Measurements from ENCODE around the gene TIAM2.
A peak's percentile ranks its signal among the peaks of the same experiment; 100 is the strongest.
"Not testable (repeated sequence)": the region's sequence is repeated elsewhere in the genome, so short reads cannot be mapped to it uniquely, and the experiment has no call there.

Gene TIAM2

GRCh38 chr6:155066921-155067680, 72.0 kb downstream of the TIAM2 start:
- DNase-seq: no peak

- DNase-seq: no peak
These were observed 73.0 kb downstream of the TIAM2 start for GRCh38 chr6:155067956-155068615.

DNA sequence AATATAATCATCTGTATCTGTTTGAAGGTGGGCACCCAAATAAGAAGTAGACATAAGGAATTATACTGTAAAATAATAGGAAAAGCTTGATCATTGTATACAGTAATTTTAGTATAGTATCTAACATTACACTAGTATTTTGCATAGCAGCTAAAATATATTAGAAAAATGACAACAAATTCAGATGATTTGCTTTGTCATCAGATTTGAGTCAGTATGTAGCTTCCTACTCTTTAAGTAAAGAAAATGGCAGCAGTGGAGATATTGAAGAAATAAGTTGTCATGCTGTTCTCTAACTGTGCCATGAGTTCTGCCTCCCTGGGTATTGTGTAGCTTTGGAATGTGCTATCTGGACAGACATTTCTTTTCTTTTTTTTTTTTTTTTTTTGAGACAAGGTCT, 74.4 kb downstream of the TIAM2 start:
- DNase-seq: no peak

GRCh38 chr6:155075930-155076695, 81.0 kb downstream of the TIAM2 start:
- peak; percentile 16 for DNase-seq

DNA sequence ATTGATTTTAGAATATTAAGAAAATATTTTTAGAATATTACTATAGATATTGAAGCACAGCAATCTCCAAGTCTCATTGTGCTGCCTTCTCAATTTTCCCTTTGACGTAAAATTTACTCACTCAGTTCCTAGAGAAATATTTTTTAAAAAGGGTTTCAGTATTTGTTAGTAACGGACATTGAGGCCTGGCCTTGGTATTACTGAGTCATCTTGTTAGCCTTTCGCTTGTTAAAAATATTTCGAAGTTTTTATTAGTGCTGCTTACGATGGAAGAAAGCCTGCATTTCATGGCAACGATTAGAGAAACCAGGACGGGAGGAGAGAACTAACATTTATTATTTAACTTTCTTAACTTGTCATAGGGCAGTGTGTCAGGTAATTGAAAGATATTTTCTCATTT, 82.2 kb downstream of the TIAM2 start:
- DNase-seq: no peak

DNA sequence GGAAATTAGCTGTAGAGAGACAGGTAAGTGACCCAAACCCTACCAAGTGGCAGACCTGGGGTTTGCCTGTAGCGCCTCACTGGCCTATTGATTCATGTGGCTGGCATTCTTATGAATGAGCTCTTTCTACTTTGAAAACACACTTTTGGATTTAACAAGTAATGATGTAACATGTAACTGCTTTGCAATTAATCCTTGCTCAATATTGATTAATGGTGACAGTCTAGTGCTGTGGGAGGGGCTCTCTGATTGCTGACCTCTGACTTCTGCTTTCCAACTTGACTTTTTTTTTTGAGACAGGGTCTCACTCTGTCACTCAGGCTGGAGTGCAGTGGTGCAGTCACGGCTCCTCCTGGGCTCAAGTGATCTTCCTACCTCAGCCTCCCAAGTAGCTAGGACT, 82.7 kb downstream of the TIAM2 start:
- no peak for DNase-seq

DNA sequence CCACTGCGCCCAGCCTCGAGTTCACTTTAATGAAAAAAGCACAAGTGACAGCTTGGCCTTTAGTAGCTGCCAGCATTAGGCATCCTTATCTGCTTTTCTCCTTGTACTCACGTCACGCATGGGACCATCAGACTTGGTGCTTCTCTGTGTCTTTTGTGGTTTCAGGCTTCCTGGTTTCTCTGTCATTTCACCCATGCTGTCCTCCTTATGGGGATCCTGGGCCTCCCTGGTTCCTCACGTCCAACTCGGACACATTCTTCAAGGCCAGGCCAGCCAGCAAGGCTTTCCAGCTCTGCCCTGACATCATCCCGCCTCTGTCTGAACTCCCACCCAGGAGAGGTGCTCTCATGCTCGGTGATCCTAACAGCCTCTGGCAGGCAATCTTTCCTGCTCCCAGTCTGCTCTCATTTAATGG, 83.2 kb downstream of the TIAM2 start:
- no peak for DNase-seq

DNA sequence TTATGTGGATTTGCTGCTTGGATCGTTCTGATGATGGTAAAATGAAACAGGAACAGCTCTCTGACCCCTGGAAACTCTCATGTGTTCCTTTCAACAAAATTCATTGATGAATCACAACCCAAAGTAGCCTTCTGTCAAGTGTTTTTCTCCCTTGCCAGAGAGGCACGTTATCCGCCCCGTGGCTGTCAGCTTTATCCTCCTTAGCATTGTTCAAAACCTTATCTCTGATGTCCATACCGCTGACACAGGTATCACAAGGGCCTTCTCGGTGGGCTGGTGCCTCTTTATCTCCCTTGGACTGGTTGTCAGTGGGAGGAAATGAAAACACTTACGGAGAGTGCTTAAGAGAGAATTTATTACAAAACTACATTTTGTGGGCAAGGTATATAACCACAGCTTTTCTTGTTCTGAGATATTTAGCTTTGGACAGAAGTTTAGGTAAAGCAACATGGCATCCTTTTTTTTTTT, 84.9 kb downstream of the TIAM2 start:
- peak; percentile 46 for DNase-seq

DNA sequence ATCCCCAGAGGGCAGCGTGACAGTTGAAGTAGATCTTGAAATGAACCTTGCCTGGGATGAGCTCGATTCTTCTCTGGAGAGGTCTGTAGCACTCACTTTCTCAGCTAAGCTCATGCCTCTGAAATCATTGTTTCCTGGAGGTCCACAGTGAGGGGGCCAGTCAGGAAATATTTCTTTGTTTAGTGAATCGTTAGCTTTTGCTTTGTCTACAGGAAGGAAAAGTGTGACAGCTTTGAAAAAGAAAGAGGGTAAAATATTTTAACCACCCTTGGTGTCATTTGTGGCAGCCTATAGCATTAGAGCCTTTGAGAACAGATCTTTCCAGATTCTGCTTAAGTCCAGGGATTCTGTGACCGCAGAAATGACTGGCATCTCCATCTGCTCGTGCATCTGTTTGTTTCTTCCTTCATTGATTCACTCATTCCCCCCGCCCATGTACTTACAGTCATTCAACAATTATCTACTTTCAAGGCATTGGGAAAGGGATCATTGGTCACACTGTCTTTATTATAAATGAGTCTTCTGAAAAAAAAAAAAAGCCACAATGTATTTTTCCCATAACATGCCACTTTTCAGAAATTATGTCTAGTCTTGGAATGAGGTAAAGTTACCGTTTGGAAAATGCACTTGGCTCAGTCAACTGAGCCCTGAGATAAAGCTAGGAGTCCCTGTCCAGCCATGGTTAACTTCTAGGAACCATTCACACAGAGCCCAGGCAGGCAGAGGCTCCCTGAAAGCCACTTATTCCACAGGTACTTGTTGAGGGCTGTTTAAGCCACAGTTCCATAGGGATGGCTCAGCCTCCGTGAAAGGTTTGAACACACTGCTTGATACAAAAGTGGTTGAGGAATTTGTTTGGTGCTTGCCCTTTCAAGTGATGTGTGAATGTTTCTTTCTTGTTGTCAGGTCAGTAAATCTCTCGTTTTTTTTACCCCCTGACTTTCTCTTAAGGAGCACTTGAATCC, 86.0 kb downstream of the TIAM2 start:
- DNase-seq: no peak

GRCh38 chr6:155084431-155085123, 89.5 kb downstream of the TIAM2 start:
- no peak for DNase-seq

DNA sequence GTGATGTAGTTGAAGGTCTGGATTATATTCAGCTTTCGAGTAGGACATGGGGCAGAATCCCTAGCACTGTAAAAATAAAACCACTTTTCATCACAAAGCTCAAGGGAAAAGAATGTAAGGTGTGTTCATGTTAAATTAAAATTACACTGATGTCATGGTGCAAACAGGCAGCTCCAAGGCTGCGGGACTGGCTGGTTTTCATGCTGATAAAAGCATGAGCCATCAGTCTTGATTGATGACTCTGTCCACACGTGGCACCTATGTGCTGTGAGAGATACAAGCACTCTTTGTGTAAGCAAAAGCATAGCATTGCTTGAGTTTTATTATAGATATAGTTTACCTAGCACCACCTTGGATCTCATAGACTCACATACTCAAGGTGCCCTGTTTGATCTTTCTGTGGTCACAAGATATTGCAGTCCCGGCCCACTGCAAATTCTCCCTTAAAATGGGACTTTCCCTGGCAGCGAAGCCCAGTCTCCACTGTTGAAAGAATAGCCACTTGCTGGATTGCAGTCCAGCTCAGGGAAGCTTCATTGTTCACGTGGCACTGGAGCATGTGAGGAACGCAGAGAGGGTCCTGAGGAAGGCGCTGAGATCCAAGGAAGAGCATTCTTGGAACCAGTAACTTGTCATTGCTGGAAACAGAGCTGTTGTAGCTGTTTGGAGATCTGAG, 90.6 kb downstream of the TIAM2 start:
- DNase-seq: no peak

DNA sequence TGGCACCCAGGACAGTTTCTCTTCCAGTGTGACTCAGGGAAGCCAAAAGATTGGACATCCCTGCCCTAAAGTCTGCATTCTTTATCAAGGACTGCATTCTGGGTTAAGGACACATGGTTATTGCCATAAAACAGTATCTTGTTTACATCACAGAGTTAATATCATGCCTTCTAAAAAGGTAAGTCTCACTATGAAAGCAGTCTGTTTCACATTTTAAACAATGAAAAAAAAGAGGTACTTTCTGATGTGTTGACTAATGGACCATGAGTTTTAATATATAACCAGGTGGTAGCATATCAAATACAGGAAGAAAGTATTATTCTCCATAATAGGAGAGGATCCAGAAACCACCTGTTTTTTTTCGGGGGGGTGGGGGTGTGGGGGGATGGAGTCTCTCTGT, 93.7 kb downstream of the TIAM2 start:
- DNase-seq: no peak

GRCh38 chr6:155089746-155090145, 94.6 kb downstream of the TIAM2 start:
- no peak for DNase-seq

DNA sequence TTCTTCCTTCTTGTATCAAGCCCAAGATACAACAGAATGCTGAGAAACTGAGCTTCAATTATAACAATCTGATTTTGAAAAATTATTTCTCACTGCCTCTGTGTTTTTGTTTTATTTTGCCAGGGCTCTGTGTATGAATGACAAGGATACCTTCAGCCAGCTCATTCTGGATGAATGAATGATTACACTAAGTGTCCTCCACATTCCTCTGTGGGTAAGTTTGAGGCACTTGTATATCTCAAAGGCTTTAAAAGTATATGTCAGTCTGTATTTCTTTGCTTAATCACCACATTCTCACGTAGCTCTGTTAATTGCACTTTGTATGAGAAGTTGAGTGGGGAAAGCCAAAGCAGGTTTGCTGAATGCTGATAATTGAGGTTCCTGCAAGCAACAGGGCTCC, 95.1 kb downstream of the TIAM2 start:
- DNase-seq: no peak

GRCh38 chr6:155091756-155092155, 96.6 kb downstream of the TIAM2 start:
- no peak for DNase-seq

DNA sequence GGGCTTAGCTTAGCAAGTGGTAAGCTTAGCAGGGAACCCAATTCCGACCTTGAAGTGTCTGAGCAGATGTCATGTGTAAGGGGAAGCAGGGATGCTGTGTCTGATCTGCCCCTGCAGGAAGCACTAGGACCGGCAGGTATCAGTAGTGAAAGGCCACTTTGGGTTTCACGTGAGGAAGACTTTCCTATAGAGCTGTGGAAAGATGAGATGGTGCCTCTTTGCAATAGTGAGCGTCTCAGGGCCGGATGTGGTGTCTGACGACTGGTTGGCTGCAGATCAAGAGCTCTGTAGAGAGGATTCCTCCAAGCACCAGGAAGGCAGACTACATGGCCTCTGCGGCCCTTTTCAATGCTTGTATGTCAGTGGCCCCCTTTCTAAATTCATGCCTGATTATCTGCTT, 98.3 kb downstream of the TIAM2 start:
- peak; percentile 41 for DNase-seq

GRCh38 chr6:155100087-155100486, 105.0 kb downstream of the TIAM2 start:
- no peak for DNase-seq

DNA sequence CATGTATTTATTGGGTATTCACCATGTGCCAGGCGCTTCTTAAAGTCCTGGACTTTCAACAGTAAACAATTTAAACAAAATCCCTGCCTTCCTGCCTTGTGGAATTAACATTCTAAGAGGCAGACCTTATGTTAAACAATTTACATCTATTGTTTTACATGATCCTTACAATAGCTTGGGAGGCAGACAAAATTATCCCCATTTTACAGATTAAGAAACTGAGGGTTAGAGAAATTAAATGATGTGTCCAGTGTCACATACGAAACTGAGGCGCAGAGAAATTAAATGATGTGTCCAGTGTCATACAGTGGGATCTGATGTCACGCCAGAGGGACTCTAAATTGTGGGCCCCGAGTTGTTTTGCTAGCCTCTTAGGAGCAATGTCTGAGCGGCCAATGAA, 105.5 kb downstream of the TIAM2 start:
- DNase-seq: no peak

DNA sequence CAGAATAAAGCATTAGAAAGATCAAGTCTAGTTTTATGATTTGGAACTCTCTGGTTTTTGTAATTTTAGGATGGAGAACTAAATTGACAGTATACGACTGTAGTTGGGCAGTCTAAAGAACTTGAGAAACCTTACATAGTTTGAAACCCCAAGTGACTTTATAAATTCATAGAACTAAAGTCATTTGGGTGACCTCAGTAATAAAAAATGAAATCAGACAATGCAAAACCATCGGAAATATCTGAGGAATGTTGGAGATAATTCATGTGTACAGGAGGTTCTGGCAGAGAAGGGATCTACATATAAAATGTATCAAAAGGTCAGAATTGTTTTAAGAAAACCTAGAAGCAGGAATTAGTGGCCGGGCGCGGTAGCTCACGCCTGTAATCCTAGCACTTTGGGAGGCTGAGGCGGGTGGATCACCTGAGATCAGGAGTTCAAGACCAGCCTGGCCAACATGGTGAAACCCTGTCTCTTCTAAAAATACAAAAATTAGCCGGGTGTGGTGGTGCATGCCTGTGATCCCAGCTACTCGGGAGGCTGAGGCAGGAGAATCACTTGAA, 108.0 kb downstream of the TIAM2 start:
- DNase-seq: not testable (repeated sequence)

DNA sequence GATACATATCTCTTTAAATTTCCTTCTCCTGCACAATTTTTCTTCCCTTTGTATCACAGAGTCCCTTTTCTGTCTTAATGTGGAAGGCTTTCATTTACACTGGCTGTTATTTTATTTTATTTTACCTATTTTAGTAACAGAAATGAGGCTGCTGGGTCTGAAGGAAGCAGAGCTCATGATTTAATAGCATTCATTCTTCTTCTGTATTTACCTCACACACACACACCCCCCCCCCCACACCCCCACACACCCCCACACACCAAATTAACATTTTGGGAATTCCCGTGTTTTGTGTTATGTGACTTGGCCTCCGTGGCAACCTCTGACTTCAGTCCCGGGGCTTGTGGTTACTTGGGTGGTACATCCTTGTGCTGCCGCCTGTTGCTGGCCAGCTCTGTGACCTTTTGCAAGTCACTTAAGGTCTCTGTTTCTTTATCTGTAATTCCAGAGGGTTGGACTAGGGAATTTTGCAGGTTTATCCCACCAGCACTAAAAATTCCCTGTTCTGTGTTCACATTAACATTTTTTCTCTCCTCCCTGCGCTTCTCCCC, 108.8 kb downstream of the TIAM2 start:
- DNase-seq: peak; percentile 32

All from stimulated activated CD4-positive, alpha-beta T cell treated with anti-CD3 and anti-CD28 coated beads, Interleukin-15, amount 100 ng/mL, for 24 hours (primary cell).